ENCODE results near the gene GRID1.

The GRID1 gene

DNA sequence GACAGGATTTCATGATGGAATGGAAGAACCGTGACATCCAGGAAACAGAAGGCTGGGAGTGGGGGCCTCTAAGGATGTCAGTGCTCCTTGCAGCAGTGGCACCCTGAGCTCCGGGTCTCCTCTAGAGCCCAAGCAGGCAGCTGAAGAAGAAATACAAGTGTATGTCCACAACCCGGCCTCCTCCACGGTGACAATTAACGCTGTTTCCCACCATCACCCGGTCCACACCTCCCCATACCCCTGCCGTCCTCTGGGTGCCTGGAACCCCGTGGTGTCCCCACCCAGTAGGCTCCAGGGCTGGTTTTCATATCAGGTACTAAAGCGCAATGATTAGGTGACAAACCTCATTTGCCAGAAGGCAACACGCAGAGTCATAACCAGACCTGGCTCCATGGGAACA, 30.3 kb downstream of the GRID1 start:
- DNase-seq: no peak

DNA sequence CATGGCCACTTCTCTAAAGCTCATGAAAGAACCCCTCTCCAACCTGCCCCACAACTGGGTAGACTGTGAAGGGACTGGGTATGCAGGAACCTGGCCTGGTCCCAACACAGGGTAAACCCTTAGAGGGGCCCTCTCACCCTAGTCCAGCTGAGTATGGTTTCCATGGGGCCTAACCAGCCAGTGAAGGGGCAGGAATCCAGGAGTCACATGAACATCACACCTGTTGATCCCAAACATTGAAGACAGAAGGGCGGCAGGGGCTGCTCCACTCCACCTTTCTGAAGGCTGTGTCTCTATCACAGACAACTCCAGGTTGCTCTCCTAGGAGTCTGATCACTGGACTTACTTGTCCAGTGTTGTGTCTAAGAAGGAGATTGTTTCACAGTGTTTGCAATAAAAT, 30.8 kb downstream of the GRID1 start:
- DNase-seq: no peak

DNA sequence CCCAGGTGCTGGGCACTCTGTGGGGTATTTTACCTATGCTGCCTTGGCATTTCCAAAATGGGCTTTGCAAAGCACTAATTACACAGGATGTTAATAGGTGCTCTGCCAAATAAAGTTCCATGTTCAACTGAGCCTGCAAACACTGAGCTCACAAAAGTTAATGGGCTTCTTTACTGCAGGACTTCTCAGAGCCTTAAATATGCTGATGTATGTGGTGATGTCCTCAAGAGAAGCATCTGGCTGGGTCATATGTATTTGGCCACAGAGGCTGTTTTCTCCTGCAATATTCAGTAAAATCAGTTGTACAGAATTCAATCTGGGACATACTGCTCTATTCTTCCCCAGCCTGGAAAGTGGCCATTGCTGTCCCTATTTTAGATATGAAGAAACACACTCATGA, 31.3 kb downstream of the GRID1 start:
- no peak for DNase-seq

DNA sequence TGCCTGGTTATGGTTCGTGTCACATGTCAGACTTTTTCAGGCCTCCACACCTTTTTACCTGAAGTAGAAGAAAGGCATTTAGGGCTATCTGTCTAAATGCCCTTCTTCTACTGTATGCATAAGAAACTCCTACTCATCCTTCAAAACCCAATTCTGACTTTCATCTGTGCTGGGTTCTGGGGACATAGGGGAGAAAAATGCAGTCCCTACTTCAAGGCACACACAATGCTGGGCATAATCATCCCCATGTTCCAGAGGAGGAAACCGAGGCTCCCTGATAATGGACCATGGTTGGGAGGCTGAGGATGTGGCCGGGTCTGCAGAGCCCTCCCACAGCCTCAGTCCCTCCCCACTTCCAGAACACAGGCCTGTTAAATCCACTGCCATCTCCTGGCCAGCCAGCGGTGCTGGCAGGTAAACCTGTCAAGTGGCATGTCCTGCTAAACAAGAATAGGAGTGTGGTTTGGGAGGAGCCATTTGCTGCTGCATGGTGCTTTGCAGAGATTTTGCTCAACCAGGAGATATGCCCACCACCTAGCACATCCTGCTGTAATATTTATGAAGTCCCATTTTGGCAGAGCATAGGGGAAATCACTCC, 32.0 kb downstream of the GRID1 start:
- no peak for DNase-seq

DNA sequence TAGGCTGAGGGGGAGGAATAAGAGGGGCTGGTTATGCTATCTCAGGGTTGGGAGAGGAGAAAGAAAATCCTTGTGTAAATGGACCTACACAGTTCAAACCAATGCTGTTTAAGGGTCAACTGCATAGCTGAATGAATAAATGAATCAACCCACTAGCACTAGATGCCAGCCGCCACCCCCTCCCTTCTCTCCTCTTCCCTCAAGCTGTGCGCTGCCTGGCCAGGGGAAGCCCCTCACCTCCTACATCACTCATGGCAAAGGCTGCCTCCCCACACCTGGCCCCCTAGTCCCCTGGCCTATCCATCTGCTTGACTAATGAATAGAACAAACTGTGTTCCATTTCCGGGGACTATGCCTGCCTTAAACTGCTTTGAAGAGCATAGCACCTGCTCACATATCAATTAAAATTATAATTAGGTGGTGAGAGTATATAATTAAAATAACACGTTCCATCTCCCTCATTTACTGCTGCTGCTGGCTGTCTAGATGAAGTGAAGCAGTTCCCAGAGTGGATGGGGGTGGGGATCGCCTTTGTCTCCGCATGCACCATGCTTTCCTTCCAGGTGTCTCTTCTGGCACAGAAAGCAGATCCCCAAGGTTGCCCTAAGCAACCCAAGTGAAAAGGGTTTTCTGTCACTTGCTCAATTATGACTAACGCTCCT, 32.6 kb downstream of the GRID1 start:
- no peak for DNase-seq

DNA sequence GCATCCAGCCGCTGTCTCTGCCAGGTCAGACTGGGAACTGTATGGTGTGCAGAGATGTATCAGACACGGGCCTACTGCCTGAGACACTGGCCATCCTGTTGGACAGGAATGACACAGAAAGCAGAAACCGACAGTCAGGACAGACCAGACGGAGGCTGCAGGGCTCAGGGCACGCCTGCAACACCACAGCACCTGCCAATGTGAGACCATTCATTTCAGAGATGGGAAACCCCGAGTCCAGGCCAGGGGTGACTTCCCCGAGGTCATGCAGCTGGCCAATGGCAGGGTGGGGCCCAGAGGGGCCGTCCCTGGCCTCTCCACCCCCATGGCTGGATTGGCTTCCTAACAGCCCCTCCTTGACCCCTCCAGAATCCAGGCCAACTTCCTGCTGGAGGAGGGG, 34.7 kb downstream of the GRID1 start:
- no peak for DNase-seq

DNA sequence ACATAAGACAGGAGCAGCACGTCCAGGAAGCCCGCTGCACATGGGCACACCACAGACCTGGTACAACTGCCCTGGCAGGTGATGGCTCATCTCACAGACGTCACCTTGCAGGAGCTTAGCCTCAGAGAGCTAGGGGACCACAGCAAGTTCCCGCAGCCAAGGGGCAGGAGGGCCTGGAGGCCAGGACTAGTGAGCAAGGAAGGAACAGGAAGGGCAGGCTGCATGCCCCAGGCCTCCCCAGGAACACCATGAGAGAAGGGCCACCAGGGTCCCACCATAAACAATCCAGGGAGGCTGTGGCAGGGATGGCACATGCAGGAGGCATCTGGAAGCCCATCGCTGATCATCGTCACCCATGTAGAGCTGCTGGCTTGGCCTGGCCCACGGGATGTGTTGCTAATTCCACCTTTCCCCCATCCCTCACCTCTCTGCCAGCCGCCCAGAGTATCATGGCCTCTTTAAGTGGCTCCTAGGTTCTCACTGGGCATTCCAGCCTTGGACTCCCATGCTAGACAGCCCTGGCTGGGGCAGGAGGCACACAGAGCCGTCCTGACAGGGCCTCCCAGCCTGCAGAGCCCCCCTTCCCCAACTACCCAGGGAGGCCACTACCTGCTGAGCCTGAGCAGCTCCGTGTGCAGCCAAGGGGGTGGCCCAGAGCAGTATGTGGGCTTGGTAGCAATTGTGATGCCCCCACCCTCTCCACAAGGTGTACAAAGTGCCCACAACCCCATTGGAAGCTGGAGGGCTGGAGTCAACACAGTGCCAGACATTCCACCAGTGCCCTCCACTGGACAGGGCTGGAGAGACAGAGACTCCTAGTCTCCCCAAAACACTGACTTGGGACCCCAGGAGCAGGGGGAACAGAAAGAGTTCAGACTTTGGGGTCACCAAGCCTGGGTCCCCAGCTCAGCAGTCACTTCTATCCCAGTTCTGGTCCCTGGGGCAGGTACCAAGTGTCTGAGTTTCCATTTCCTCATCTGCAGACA, 35.5 kb downstream of the GRID1 start:
- no peak for DNase-seq

DNA sequence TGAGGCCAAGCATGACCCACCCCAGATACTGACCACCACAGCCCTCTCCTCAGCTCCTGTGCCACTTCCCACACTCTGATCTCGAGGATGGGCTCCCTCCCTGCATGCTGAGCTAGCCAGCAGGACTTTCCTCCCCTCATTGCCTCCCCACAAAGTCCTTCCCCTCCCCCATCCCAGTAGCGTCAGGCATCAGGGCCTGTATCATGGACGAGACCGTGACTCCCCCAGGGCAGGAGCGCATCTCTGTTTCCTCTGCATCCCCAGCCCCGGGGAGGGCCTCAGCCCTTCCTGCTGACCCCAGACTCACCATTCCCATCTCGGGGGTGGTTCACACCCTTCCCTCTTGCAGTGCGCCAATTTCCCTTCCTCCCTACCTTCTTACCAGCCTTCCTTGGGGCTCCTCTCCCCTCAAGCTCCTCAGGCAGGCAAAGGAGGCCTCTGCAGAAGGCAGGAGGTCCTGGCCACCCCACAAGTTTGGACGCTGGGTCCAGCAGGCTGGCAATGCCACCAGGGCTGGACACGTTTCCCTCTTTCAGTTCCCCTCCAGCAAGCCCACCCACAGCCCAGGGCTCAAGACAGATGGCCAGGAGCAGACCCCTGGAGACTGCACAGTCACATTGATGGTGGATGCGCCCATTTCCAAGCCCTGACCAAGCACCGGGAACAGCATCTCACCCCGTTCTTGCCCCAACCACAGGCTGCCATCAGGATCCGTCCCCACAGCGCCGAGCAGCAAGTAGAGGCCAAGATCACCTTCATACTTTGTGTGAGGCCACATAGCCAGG, 36.5 kb downstream of the GRID1 start:
- no peak for DNase-seq

DNA sequence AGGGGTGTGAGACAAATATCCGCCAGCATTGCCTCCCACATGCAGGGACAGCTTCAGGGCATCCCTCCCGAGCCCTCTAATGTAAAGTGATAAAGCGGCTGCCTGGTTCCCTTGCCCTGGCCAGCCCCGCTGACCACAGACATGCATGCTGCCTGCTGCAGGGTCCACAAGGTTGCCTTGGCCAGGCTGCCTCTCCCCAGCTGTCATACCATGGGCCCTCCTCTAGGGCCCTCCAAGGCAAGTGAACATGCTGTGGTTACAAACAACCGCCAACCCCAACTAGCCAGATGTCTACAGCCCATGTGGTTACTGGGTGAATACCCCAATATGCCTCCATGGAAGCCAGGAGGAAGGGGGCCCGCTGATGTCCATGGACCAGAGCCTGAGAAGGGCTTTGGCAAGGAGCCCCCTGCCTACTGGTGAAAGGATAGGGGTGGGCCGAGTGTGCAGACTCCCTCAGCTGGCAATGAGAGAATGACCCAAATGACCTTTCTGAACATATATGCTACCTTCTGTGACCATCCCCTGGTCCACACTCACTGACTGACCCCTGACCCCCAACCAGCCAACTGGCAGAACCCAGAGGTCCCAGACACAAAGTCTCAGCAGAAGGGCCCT, 37.4 kb downstream of the GRID1 start:
- no peak for DNase-seq

DNA sequence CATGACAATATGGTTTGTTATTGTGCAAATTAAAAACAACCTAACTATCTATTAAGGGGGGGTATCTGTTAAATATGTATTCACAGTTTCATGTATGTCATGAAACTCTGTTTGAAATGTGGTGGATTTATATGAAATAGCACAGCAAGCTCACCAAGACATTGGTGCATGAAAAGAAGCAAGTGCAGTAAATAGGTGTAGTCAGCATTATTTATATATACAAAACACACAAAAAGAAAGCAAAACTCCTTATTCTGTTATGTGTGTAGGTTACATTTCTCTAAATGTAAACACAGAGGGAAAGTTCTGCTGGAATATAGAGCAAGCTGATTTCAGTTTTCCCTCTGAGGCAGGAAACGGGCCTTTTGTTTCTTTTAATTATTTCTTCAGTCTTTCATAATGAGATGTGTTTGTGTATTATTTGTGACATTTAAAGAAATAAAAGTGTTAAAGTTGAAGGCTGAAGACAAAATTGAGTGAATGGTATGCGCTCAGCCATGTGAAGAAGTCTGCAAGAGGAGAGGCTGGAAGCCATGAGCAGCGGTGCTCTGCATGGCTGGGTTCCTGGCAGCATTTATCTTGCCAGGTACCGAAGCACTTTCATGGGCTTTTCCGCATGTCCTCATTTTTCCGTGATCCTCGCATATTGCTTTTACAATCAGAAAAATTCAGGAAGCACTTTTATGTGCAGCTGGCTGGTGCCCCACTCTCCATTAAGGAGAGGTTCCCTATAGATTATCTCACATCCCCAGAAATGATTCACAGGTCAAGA, 38.5 kb downstream of the GRID1 start:
- no peak for DNase-seq

DNA sequence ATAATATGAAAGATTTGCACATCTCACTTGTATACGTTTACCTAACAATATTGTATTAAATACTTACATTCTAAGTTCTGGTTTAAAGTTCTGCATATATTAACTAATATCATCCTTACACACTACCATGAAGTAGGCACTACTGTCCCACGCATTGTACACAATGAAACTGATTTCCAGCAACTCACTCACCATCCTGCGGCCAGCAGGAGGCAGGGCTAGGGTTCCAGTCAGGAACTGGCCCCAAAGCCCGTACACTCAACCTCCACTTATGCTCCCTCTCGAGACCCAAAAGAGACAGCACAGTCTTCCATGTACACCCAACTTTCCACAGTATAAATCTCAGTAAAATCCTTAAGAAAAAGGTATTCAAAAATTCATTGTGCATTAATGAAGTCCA, 41.4 kb downstream of the GRID1 start:
- DNase-seq: no peak

DNA sequence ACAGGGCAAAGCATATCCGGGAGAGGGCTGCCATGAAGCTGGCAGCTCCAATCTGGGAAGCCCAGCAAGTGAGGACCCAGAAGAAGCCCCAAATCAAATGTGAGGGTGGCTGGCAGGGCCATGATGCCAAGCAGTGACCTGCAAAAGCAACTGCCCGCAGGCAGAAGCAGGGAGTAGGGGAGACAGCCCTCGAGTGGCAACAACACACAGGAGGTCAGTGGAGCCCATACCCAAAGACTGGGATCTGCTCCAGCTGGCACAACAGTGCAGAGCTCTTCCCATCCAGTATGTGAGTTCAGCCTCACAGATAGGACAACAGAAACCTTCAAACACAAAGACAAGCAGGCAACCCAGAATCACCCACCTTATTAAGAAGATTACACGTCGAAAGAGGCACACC, 45.0 kb downstream of the GRID1 start:
- no peak for DNase-seq

DNA sequence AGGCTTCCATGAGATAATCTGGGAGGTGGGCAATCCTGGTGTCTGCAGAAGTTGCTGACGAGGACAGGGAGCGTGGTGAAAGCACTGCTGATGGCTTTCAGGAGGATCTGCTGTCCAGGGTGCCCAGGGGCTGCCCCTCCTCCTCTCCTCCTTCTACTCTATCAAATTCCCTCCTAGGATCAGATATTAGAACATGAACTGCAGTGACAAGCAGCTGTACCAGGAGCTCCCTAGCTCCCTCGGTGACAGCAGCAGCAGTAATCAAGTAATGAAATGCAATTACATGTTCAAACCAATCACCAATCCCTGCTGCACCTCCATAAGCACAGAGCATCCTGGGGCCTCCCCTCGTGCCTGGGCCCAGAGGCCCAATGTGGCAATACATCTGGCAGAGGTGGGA, 46.9 kb downstream of the GRID1 start:
- DNase-seq: no peak

DNA sequence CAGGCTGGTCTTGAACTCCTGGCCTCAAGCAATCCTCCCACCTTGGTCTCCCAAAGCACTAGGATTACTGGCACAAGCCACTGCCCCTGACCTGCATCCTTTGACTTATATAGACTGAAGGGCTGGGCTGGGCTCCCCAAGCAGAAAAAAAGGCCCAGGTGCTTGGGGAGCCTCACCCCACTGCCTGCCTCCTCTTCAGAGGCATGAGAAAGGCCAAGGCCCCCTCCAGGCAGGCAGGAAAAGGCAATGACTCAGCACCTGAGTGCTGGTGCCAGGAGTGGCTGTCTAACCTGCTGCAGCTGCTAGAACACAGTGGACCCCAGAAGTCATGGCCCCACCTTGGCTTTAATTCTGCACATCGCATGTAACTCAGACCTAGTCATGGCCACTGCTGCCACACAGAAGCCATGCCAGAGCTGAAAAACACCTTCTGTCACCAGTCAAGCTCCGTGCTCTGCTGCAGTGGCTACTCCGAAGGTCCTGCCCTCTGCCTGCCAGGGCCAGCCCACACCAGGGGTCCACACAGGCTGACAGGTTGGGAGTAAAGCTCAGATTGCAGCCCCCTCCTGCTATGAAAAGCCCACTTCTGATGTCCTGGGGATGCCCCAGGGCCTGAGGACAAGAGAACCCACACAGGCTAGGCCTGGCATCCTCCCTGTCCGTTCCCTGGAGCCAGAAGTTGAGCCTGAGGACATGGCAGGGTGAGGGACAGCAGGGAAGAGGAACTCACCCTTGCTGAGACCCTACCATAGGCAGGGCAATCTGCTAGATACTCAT, 48.5 kb downstream of the GRID1 start:
- no peak for DNase-seq

DNA sequence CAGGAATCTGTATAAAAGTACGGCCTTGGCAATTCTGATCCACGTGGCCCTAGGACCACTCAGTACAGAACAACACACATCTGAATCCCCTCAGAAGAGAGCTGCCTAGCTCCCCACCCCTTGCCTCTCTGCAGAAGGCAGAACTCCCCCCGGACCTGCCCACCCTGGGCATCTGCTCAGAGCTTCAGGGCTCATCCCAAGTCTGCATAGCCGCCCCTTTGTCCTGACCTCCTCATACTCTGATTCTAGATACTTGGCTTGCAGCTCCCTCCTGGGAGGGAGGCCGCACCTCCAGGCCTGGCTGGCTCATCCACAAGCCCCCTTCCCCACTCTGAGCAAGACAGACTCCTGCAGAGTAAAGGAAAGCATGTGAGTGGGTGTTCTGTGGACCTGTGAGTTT, 49.6 kb downstream of the GRID1 start:
- DNase-seq: no peak

DNA sequence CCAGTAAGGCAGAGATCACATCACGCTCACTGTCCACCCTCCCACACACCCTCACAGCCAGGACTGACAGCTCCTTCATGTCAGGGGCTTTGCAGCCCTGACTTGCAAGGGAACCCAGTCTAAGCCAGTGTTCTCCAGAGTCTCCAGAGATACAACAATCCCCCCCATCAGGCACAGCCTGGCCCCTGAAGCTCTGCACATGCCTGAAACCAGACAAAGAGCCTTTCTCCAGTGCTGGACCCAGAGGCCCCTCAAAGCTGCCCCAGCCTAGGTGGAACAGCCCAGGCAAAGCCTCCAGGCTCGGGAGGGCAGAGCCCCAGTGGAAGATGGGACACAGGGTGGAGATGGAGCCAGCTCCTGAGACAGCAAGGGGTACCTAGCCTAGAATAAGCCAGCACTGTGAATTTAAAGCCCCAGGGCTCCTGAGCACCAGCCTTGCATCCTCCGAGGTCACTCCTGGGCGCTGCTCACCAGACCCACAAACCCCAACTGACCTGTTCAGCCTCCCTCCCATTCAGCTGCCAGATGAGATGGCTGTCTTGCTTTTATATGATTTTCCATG, 50.2 kb downstream of the GRID1 start:
- DNase-seq: no peak

DNA sequence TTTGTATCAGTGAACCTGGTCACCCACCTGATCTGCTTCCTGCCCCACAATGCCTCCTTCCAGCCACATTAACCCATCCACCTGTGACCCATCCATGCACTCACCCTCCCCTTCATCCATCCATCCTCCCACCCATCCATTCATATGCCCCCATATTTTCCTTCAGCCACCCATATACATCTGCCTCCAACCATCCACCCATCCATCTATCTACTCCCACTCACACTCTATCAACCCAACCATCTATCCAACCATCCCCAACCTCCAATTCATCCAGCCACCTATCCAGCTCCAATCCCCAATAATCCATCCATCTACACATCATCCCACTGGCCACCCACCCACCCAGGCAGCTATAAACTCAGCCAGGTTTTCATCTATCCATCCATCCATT, 51.0 kb downstream of the GRID1 start:
- DNase-seq: no peak

DNA sequence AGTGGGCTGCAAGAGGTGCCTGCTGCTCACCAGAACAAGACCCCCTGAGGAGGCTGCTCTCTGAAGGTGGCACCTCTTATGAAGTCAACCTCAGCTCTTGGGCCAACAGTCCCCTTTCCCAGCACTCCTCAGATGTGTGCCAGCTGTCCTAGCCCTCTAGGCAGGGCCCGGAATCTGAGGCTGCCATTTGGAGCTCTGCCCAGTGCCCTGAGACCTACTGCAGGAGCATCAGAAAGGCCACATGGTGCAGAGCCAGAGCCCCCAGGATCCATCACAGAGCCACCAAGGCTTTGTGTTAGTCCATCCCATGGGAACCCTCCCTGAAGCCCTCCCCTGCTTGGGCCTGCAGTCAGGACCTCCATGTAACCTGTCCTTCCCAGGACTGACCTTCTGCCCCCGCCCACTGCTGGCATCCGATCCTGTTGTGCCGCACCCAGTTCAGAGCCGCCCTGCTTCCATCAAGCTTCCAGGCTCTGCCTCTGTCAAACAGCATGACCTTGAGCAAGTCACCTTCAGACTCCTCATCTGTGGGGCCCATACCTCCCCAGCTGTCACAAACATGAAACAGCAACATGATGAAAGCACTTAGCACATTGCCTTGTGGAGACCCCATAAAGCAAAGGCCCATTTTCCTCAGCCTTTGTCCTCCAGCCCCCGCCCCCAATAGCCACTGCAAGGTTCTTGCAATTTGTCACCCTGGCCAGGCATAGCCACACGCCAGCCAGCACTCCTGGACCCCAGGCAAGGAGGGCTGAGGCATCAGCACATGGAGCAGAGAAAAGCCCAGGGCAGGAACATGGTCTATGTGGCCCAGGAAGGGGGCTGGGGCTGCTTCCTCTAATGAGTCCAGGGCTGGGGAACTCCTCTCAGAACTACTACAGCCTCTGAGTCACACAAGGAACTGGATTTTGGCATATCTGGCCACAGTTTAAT, 51.7 kb downstream of the GRID1 start:
- no peak for DNase-seq

DNA sequence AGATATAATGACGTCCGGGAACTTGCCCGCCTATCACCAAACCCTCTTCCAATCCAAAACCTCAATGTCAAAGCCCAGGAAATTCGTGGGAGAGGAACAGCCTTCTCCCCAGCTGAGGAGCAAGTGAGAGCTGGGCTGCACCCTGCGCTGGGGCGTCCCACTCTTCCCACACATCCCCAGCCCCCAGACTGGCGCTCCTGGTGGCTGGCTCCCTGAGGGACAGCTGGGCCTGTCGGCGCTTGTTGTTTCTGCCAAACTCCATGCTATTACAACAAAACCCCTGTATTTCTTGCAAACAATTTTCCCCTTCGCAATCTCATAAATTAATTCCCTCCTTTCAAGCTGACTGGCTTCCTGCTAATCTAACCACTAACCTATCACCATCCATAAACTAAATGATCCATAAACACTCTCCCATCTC, 53.0 kb downstream of the GRID1 start:
- DNase-seq: no peak

Data from EL (cell line).